Activated naive CD8-positive, alpha-beta T cell treated with anti-CD3 and anti-CD28 coated beads, Interleukin-2, amount 10 ng/mL, durations not matched to agents 7 days and 5 days (primary cell): ENCODE data around the gene RHEB. TPM values are rescaled to one million over a fixed set of nuclear protein-coding genes. Genes with fewer than 3 reads are reported as not detected.

Experiments used
- ATAC-seq: fragments of 150-1000 bp; cut with Tn5 transposase; one replicate; pipeline ENCODE4 v1.10.0; 2021; ENCODE audit warnings: low read depth, moderate library complexity
- POLR2A ChIA-PET: fragments of 350-600 bp; sonication (Branson Sonifier 250); formaldehyde crosslinking; loops from one replicate; lab custom pipeline; 2021; ENCODE audit warnings: antibody characterized with exemption; lab: Charles Lee
- DNase-seq: peaks from one replicate; pipeline ENCODE4 v3.0.0; 2021
- H3K27ac Mint-ChIP-seq: one replicate; pipeline ENCODE4 v1.8.0; 2022; ENCODE audit warnings: mild to moderate bottlenecking, mixed read lengths
- H3K27me3 Mint-ChIP-seq: one replicate; pipeline ENCODE4 v1.8.0; 2022; ENCODE audit warnings: mild to moderate bottlenecking, moderate library complexity, mixed read lengths
- H3K36me3 Mint-ChIP-seq: one replicate; pipeline ENCODE4 v1.8.0; 2021; ENCODE audit warnings: mild to moderate bottlenecking, mixed read lengths
- H3K4me1 Mint-ChIP-seq: one replicate; pipeline ENCODE4 v1.8.0; 2021; ENCODE audit warnings: mixed read lengths
- H3K4me3 Mint-ChIP-seq: one replicate; pipeline ENCODE4 v1.8.0; 2022; ENCODE audit warnings: mild to moderate bottlenecking, moderate library complexity, mixed read lengths
- H3K9me3 Mint-ChIP-seq: one replicate; pipeline ENCODE4 v1.8.0; 2021; ENCODE audit warnings: mixed read lengths
- total RNA-seq, 2 experiments: library from RNA; stranded (reverse); gene quantifications; one replicate each; pipeline ENCODE4 v1.2.3, GENCODE V29; 2021

Gene RHEB
- total RNA-seq, 2 experiments from 2014 or later = 73.0 to 78.9 TPM

DNA sequence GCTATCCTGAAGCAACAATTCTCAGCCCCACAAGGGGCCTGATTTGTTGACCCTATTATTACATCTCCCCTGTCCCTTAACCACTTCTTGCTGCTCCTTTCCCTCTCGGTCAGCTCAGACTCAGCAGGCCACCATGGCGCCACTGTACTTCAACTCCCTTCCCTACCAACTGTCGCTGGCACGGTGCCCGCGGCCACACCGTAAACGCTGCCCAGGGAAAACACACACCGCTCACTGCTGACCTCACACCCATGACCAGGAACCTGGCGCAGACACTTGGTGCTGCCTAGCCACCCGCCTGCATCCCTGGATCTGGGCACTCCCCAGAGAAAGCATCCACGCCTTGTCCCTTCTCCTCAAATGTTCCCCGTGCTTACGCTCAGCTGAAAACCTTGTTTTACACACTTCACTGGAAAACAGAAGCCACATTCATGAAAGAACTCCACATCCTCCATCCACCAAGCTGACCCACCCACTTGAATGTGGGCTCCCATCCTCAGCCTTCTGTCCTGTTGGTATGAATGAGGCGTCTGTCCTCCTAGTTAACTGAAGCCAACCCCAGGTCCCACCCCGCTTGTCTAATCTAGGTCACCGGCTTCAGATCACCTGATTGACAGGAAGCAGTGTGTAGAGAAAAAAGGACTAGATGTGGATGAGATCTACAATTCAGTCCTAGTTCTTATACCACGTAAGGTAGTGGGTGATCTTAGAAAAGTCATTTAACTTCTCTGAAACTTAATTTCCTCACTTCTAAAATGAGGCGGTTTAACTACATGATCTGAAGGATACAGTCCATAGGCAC is 51.3 kb downstream of the RHEB start:
- peaks cover 6% of the 10 kb centered on the region for H3K9me3 Mint-ChIP-seq
- peaks cover 40% of the 10 kb centered on the region for H3K4me1 Mint-ChIP-seq
- POLR2A ChIA-PET = no interaction called here
- no peak overlapping the region for H3K4me3 Mint-ChIP-seq
- DNase-seq (no peak), ATAC-seq (no peak)
- H3K36me3 Mint-ChIP-seq = peaks cover 60% of the 10 kb centered on the region
- H3K27me3 Mint-ChIP-seq = no peaks in the 10 kb centered on the region
- H3K27ac Mint-ChIP-seq = peak overlapping the region; percentile 32

DNA sequence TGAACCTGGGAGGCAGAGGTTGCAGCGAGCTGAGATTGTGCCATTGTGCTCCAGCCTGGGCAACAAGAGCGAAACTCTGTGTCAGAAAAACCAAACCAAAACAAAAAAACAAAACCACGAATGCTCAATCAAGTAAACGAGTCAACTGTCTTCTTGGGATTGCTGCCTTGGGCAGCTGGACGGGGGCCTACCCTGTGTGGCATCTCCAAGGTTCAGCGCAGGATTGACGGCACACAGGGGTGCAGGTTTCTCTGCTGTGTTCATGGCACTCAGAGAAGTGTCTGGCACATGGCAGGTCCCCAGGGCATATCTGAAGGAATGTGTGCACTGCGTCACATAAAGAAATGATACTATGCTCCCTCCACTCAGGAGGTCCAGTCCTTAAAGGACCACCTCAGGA is 54.5 kb downstream of the RHEB start:
- DNase-seq = no peak
- Mint-ChIP-seq H3K4me1 (peaks cover 22% of the 10 kb centered on the region), H3K9me3 (peaks cover 12% of the 10 kb centered on the region), H3K27me3 (peaks cover 8% of the 10 kb centered on the region), H3K36me3 (peaks cover 69% of the 10 kb centered on the region), H3K27ac (no peak overlapping the region), H3K4me3 (no peak overlapping the region)
- POLR2A ChIA-PET = no interaction called here
- no peak for ATAC-seq

GRCh38 chr7:151462306-151462779 is 57.4 kb downstream of the RHEB start:
- DNase-seq (no peak), ATAC-seq (no peak)
- H3K4me3 Mint-ChIP-seq = no peak overlapping the region
- H3K4me1 Mint-ChIP-seq = peaks cover under 1% of the 10 kb centered on the region
- H3K9me3 Mint-ChIP-seq = peaks cover 13% of the 10 kb centered on the region
- peaks cover 13% of the 10 kb centered on the region for H3K27me3 Mint-ChIP-seq
- peaks cover 42% of the 10 kb centered on the region for H3K36me3 Mint-ChIP-seq
- POLR2A ChIA-PET = interaction anchor here (0.8 kb wide), 1 partner anchor 55 kb away, joined by 3 read pairs; no protein-coding TSS in a partner anchor
- no peak overlapping the region for H3K27ac Mint-ChIP-seq

DNA sequence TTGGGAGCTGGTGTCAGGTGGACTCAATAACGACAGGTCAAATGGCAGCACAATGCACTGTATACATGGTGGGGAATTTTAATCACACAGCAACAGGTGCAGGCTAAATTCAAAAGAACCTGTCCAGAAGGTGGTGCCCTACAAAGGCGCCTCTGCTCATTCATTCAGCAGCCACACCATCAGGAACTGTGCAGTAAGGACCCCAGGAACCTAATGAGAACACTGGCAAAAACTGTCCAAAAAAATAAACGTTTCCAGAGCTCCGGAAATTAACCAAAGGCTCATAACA is 57.8 kb downstream of the RHEB start:
- Mint-ChIP-seq H3K4me3 (no peak overlapping the region), H3K4me1 (peaks cover 5% of the 10 kb centered on the region), H3K36me3 (peaks cover 39% of the 10 kb centered on the region), H3K27me3 (peaks cover 13% of the 10 kb centered on the region), H3K9me3 (peaks cover 13% of the 10 kb centered on the region), H3K27ac (no peak overlapping the region)
- DNase-seq (no peak), ATAC-seq (no peak)
- POLR2A ChIA-PET = interaction anchor here (0.8 kb wide), 1 partner anchor 56 kb away, joined by 3 read pairs; no protein-coding TSS in a partner anchor

- Mint-ChIP-seq H3K27ac (no peak overlapping the region), H3K27me3 (peaks cover 13% of the 10 kb centered on the region), H3K4me1 (peaks cover 5% of the 10 kb centered on the region), H3K9me3 (peaks cover 13% of the 10 kb centered on the region), H3K4me3 (no peak overlapping the region), H3K36me3 (peaks cover 39% of the 10 kb centered on the region)
- no peak for DNase-seq
- ATAC-seq = no peak
- POLR2A ChIA-PET = interaction anchor here (0.8 kb wide), 1 partner anchor 56 kb away, joined by 3 read pairs; no protein-coding TSS in a partner anchor
Observed at GRCh38 chr7:151461096-151461941, 58.4 kb downstream of the RHEB start.

GRCh38 chr7:151460474-151460855 is 59.2 kb downstream of the RHEB start:
- no peak for ATAC-seq
- H3K27me3 Mint-ChIP-seq = peaks cover 13% of the 10 kb centered on the region
- no peak overlapping the region for H3K4me3 Mint-ChIP-seq
- no peak overlapping the region for H3K27ac Mint-ChIP-seq
- no peak for DNase-seq
- POLR2A ChIA-PET = no interaction called here
- peaks cover 5% of the 10 kb centered on the region for H3K4me1 Mint-ChIP-seq
- peaks cover 13% of the 10 kb centered on the region for H3K9me3 Mint-ChIP-seq
- H3K36me3 Mint-ChIP-seq = peaks cover 32% of the 10 kb centered on the region

- POLR2A ChIA-PET = no interaction called here
Observed at GRCh38 chr7:151459726-151460473, 59.8 kb downstream of the RHEB start.

DNA sequence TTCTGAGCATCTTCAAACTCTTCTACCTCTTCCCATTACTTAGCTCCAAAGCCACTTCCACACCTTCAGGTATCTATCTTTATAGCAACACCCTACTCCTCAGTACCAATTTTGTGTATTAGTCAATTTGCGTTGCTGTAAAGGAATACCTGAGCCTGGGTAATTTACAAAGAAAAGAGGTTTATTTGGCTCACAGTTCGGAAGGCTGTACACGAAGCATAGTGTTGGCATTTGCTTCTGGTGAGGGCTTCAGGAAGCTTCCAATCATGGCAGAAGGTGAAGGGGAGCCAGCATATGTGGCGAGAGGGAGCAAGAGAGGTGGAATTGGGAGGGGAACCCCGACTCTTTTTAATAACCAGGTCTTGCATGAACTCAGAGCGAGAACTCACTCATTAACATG is 62.2 kb downstream of the RHEB start:
- peaks cover 2% of the 10 kb centered on the region for H3K9me3 Mint-ChIP-seq
- peaks cover 13% of the 10 kb centered on the region for H3K27me3 Mint-ChIP-seq
- peaks cover 9% of the 10 kb centered on the region for H3K4me1 Mint-ChIP-seq
- ATAC-seq (no peak), DNase-seq (no peak)
- H3K36me3 Mint-ChIP-seq = peaks cover 6% of the 10 kb centered on the region
- H3K4me3 Mint-ChIP-seq = no peak overlapping the region
- POLR2A ChIA-PET = no interaction called here
- no peak overlapping the region for H3K27ac Mint-ChIP-seq

More at GRCh38 chr7:151459726-151460473, 59.8 kb downstream of the RHEB start:
- H3K36me3 Mint-ChIP-seq = peaks cover 26% of the 10 kb centered on the region
- H3K9me3 Mint-ChIP-seq = peaks cover 13% of the 10 kb centered on the region
- peaks cover 5% of the 10 kb centered on the region for H3K4me1 Mint-ChIP-seq
- no peak overlapping the region for H3K27ac Mint-ChIP-seq
- peaks cover 13% of the 10 kb centered on the region for H3K27me3 Mint-ChIP-seq
- no peak overlapping the region for H3K4me3 Mint-ChIP-seq
- no peak for DNase-seq
- ATAC-seq = no peak

- Mint-ChIP-seq H3K36me3 (peaks cover 2% of the 10 kb centered on the region), H3K27ac (no peak overlapping the region), H3K4me1 (peaks cover 9% of the 10 kb centered on the region), H3K27me3 (peaks cover 15% of the 10 kb centered on the region), H3K4me3 (no peak overlapping the region), H3K9me3 (peaks cover 1% of the 10 kb centered on the region)
- POLR2A ChIA-PET = no interaction called here
- no peak for DNase-seq
- no peak for ATAC-seq
Observed at GRCh38 chr7:151456782-151457181, 62.9 kb downstream of the RHEB start.

- Mint-ChIP-seq H3K9me3 (peaks cover 1% of the 10 kb centered on the region), H3K27me3 (peaks cover 15% of the 10 kb centered on the region), H3K27ac (no peak overlapping the region), H3K36me3 (peaks cover 2% of the 10 kb centered on the region), H3K4me3 (no peak overlapping the region), H3K4me1 (peaks cover 9% of the 10 kb centered on the region)
- DNase-seq (no peak), ATAC-seq (no peak)
- POLR2A ChIA-PET = no interaction called here
Observed at GRCh38 chr7:151456276-151456675, 63.4 kb downstream of the RHEB start.

DNA sequence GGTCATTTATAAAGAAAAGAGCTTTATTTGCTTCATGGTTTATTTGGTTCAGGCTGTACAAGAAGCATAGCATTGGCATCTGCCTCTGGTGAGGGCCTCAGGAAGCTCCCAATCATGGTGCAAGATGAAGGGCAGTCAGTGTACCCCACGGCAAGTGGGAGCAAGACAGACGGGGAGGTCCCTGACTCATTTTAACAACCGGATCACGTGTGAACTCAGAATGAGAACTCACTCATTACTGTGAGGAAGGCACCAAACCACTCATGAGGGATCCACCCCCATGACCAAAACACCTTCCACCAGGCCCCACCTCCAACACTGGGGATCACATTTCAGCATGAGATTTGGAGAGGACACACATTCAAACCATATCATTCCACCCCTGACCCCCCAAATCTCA is 64.0 kb downstream of the RHEB start:
- no peak overlapping the region for H3K4me3 Mint-ChIP-seq

DNA sequence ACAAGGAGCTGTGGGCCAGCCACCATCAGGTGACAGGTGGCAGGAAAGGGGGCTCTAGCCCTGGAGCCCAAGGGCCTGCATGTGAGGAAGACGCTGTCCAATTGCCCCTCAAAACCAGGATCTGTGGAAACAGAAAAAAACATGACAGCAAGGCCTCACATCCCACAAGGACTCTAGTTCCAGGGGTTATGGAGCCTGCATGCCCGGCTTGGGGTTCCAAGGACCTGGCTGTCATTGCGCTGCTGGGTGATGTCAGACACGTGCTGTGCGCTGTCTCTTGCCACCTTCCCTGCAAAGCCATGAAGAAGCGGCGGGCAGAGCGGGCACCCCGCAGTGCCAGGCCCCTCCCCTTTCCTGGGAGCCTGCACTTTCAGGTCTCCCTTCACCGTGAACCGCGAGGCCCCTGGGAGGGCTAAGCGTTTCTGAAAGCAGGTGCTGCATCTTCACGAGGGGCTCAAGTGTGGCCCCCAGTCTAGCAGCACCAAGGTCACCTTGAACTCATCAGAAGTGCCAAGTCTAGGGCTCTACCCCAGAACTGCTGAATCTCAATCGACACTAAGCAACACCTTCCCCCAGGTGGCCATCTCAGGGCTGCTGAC is 64.7 kb downstream of the RHEB start:
- Mint-ChIP-seq H3K4me3 (no peak overlapping the region), H3K27me3 (peaks cover 9% of the 10 kb centered on the region), H3K27ac (no peak overlapping the region), H3K36me3 (no peaks in the 10 kb centered on the region), H3K9me3 (peaks cover 1% of the 10 kb centered on the region), H3K4me1 (peaks cover 9% of the 10 kb centered on the region)
- DNase-seq (no peak), ATAC-seq (no peak)
- POLR2A ChIA-PET = no interaction called here

More for the DNA sequence above, 64.0 kb downstream of the RHEB start:
- Mint-ChIP-seq H3K9me3 (peaks cover 1% of the 10 kb centered on the region), H3K27me3 (peaks cover 15% of the 10 kb centered on the region), H3K4me1 (peaks cover 9% of the 10 kb centered on the region), H3K27ac (no peak overlapping the region), H3K36me3 (no peaks in the 10 kb centered on the region)
- DNase-seq (no peak), ATAC-seq (no peak)
- POLR2A ChIA-PET = no interaction called here

DNA sequence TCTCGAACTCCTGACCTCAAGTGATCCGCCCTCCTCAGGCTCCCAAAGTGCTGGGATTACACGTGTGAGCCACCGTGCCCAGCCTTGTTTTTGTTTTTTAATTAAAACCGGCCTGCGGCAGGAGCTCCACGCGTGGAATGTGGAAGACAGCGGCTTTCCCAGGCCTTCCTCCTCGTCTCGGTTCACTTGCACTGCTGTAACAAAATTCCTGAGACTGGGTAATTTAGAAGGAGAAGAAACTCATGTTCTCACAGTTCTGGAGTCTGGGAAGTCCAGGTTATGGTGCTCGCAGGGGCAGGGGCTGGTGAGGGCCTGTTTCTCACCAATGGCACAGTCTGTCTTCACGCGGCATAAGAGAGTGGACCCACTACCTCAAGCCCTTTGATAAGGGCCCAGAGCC is 65.4 kb downstream of the RHEB start:
- ATAC-seq (no peak), DNase-seq (no peak)
- Mint-ChIP-seq H3K36me3 (no peaks in the 10 kb centered on the region), H3K4me3 (no peak overlapping the region), H3K4me1 (peaks cover 13% of the 10 kb centered on the region), H3K27me3 (peaks cover 7% of the 10 kb centered on the region), H3K9me3 (peaks cover 1% of the 10 kb centered on the region), H3K27ac (no peak overlapping the region)
- POLR2A ChIA-PET = no interaction called here
